GM18498 (cell line): ENCODE measurements around the gene KIF5A.
"Not testable (repeated sequence)": the region's sequence is repeated elsewhere in the genome, so short reads cannot be mapped to it uniquely, and the experiment has no call there.

Source experiments
- ATAC-seq: cut with Tn5 transposase; IDR thresholded peaks from one replicate; pipeline ENCODE4 v1.9.1; 2021; ENCODE audit warnings: mild to moderate bottlenecking, moderate library complexity; ENCODE audit not compliant: unreplicated experiment

KIF5A gene

GRCh38 chr12:57617942-57618341 is 68.1 kb downstream of the KIF5A start:
- ATAC-seq = no peak

GRCh38 chr12:57618431-57618830 is 68.6 kb downstream of the KIF5A start:
- ATAC-seq = not testable (repeated sequence)

DNA sequence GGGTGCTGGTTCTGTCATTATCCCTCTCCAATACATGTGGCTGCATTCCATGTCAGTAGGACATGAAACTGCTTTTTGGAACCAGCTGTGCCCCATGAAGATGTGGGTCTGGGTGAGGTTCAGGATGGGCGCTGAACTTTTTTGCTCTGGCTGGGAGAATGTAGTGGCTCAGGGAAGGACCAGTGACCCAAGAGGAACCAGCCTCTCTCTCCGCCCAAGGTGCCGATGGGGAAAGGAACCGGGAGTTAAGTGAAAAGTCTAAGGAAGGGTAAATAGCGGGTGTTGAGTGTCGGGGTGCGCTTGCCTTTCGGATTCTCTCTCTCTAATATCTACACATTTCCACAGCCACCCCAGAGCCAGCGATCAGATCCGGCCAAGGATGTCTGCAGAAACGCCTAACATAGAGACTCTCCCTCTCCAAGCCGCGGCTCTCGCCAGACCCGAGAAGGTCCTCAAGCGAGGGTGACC is 69.2 kb downstream of the KIF5A start:
- no peak for ATAC-seq

- no peak for ATAC-seq
Measured at GRCh38 chr12:57619434-57620244, 69.8 kb downstream of the KIF5A start.

GRCh38 chr12:57620245-57620935 is 70.5 kb downstream of the KIF5A start:
- ATAC-seq = no peak

GRCh38 chr12:57620936-57621496 is 71.2 kb downstream of the KIF5A start:
- ATAC-seq = no peak

- no peak for ATAC-seq
Measured at GRCh38 chr12:57621497-57622292, 71.9 kb downstream of the KIF5A start.

DNA sequence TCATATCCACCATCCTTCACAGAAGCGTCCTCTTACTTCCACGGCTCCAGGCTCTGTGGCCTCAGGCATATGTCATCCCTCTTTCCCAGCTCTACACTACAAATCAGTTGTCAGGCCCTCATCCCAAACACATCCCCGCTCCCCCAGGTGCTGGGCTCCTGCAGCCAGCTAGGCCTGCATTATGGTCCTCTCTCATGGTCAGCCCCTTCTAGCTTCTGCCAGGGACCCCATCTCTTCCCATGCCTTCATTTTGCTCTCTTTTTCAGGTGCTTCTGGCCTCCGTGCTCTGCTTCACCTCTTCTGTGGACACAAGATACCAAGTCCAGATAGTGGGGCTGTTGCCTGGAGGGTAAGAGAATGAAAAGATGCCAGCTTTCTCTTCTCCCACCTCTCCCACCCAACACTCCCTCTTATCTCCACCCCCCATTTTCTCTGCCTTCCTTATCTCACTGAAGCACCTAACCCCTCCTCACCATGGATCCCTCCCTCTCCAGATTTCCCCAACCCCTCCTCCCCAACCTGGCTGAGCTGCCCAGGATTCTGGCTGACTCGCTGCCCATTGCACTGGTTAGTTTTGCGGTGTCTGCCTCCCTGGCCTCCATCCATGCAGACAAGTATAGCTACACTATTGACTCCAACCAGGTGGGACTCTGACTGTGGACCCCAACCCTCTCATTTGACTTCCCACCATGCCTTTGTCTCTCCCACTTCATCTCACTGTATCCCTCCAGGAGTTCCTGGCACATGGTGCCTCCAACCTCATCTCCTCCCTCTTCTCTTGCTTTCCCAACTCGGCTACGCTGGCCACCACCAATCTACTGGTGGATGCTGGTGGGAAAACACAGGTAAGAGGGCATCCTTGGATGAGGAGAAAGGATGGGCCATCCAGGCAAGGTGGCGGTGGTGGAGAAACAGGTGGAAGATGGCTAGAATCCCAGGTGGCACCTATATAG is 72.7 kb downstream of the KIF5A start:
- ATAC-seq = no peak

DNA sequence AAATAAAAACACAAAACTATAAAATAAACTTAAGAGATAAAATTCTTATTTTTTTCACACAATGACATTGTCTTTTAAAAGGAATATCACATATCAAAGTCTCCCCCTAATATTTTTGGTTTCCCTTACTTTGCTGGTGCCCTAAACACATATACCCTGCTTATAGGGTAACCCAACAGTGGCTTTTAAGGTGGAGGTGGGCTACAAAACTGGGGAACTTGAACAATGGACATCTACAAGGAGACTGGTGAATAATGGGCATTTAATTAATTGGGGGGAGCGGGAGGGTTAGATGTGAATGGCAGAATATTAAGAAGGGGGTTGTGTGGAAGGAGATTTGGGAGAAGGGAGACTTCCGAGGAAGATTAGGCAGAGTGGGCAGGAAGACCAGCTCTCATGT is 73.5 kb downstream of the KIF5A start:
- no peak for ATAC-seq

DNA sequence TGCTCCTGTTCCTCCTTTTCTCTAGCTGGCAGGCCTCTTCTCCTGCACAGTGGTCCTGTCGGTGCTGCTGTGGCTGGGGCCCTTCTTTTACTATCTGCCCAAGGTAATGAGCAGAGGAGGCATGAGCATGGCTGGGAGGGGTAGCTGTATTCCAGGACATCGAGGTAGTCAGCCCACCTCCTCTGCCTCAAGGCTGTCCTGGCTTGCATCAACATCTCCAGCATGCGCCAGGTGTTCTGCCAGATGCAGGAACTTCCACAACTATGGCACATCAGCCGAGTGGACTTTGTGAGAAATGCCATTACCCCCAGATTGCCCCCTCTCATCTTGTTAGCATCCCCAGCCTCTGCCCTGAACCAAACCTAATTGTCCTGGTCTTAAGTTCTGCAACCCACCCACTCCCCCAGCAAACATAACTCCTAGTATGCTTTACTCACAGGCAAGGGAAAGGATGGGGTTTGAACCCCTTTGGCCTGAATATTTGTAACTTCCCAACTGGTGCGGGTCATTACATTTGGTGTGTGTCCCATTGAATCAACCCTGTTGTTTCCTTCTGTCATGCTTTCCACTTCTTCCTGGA is 74.1 kb downstream of the KIF5A start:
- ATAC-seq = no peak

GRCh38 chr12:57624441-57625220 is 74.8 kb downstream of the KIF5A start:
- ATAC-seq = no peak

- no peak for ATAC-seq
Measured at GRCh38 chr12:57625261-57626032, 75.6 kb downstream of the KIF5A start.

DNA sequence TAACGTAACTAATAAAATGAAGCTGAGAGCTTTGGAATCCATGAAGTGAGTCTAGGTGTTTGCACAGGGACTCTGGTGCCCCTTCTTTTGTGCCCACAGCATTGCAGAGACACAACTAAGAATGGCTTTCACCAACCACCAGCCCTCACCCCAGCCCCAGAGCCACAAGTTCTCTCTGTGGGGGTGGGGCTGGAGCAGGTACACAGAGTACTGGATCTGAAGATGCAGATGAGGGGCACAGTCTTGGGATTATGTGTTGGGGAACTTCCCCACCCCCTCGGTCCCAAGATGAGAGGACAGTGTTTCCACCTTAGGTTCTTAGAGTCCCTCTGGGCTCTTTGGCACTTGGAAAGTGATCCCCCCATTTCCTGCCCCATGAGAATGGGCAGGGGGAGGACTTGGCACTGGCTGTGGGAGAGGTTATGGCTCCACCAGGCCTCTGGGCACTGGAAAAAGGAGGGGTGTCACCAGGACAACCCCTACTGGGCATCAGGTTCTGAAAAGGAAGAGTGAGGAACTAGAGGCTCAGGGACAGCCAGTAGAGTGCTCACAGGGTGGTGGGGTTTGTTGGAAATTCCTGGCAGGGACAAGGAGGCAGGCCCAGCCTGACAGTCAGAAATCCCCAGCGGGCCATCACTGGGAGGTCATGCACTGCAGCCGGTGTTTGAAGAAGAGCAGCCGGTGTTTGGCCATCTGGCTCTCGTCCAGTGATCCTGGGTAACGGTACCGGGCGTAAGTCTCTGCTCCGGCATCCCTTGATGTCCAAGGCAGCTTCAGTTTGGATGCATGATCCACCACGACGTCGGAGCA is 76.5 kb downstream of the KIF5A start:
- ATAC-seq = no peak

DNA sequence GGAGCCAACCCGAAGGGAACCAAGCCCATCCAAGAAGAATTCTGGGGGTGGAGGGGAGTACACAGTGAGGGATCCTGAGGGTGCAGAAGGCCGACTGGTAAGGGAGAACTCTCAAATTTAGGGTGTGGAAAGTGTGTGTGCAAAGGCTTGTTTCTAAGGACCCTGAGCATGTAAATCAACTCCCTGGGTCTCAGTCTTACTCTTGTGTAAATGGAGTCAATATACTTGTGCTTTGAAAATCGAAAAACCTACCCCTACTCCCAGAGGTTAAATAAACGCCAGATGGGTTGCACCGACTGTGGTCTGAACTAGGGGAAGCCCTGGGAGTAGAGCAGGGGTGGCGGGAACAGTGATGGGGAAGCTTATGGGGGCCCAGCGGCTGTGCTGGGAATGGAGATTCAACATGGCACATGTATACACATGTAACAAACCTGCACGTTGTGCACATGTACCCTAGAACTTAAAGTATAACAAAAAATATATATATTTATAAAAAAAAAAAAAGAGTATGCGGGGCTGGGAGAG is 77.1 kb downstream of the KIF5A start:
- no peak for ATAC-seq

GRCh38 chr12:57627501-57628279 is 77.8 kb downstream of the KIF5A start:
- ATAC-seq = no peak
